T-cell (primary cell): Measurements from ENCODE around the gene GPS1. TPM values are rescaled to one million over a fixed set of nuclear protein-coding genes. Genes with fewer than 3 reads are reported as not detected.
A peak's percentile ranks its signal among the peaks of the same experiment; 100 is the strongest.

ENCODE experiments used
- ATAC-seq, 4 experiments: fragments of 200-7000 bp in 3 of 4; fragments of 150-1000 bp in 1 of 4; cut with Tn5 transposase; replicated peaks in 1 of 4; 1 replicate in 3 of 4; 2 replicates in 1 of 4; pipeline ENCODE4 v1.10.0; 2021; ENCODE audit warnings: moderate library complexity in 3 of 4, mild to moderate bottlenecking in 2 of 4, moderate number of reproducible peaks in 1 of 4
- CTCF ChIA-PET, 2 donors: fragments of 300-600 bp; sonication (Branson Sonifier 250); formaldehyde crosslinking; loops; one replicate each; lab custom pipeline; 2022; ENCODE audit warnings: antibody characterized with exemption in 2 of 2; lab: Charles Lee
- POLR2A ChIA-PET, 2 donors: fragments of 300-600 bp; sonication (Branson Sonifier 250); formaldehyde crosslinking; loops; one replicate each; lab custom pipeline; 2022; ENCODE audit warnings: antibody characterized with exemption in 2 of 2; lab: Charles Lee
- DNase-seq, 35 experiments: peaks; one replicate each; pipeline versions ENCODE4 v3.0.0 to v3.0.0-alpha.2; 2013 to 2023
- H3K27ac ChIP-seq: one replicate; pipeline ENCODE4 v1.5.1; 2013; ENCODE audit warnings: low read length
- H3K27me3 ChIP-seq, 2 experiments: replicated peaks in 1 of 2; 1 replicate in 1 of 2; 2 replicates in 1 of 2; pipeline versions ENCODE4 v1.6.1 to v1.7.0; 2013; ENCODE audit warnings: low read length in 1 of 2, mixed read lengths in 1 of 2; ENCODE audit not compliant: control insufficient read depth in 2 of 2, insufficient read depth in 2 of 2; ENCODE audit errors: extremely low read depth in 1 of 2
- H3K36me3 ChIP-seq, 2 donors: 1 replicate in 1 of 2; 2 replicates in 1 of 2; pipeline versions ENCODE4 v1.6.1 to v1.7.0; 2013; ENCODE audit warnings: low read length in 1 of 2; ENCODE audit not compliant: control insufficient read depth in 2 of 2, insufficient read depth in 1 of 2; ENCODE audit errors: extremely low read depth in 1 of 2
- H3K4me1 ChIP-seq, 2 experiments: 1 replicate in 1 of 2; 2 replicates in 1 of 2; pipeline versions ENCODE4 v1.6.1 to v1.7.0; 2013; ENCODE audit warnings: low read length in 2 of 2, mixed read lengths in 1 of 2; ENCODE audit not compliant: insufficient read depth in 2 of 2, control insufficient read depth in 1 of 2; ENCODE audit errors: extremely low read depth in 1 of 2
- H3K4me3 ChIP-seq, 2 donors: 1 replicate in 1 of 2; 2 replicates in 1 of 2; pipeline versions ENCODE4 v1.5.1 to v1.7.0; 2013; ENCODE audit warnings: mild to moderate bottlenecking in 2 of 2, low read length in 1 of 2, moderate library complexity in 1 of 2; ENCODE audit not compliant: control insufficient read depth in 1 of 2; ENCODE audit errors: extremely low read depth in 1 of 2
- H3K9me3 ChIP-seq: 2 replicates; pipeline ENCODE4 v1.7.0; 2013
- H3K27ac Mint-ChIP-seq, 2 donors: one replicate each; pipeline ENCODE4 v1.8.0; 2020 to 2021; ENCODE audit warnings: mild to moderate bottlenecking in 2 of 2, mixed read lengths in 2 of 2
- H3K27me3 Mint-ChIP-seq, 2 donors: one replicate each; pipeline ENCODE4 v1.8.0; 2021 to 2022; ENCODE audit warnings: mixed read lengths in 2 of 2
- H3K36me3 Mint-ChIP-seq: one replicate; pipeline ENCODE4 v1.8.0; 2021; ENCODE audit warnings: mixed read lengths
- H3K4me1 Mint-ChIP-seq, 3 donors: one replicate each; pipeline ENCODE4 v1.8.0; 2020 to 2022; ENCODE audit warnings: mixed read lengths in 3 of 3, mild to moderate bottlenecking in 1 of 3
- H3K4me3 Mint-ChIP-seq, 3 donors: one replicate each; pipeline ENCODE4 v1.8.0; 2020 to 2022; ENCODE audit warnings: mild to moderate bottlenecking in 3 of 3, mixed read lengths in 3 of 3, moderate library complexity in 3 of 3
- H3K9me3 Mint-ChIP-seq, 3 donors: one replicate each; pipeline ENCODE4 v1.8.0; 2020 to 2022; ENCODE audit warnings: mixed read lengths in 3 of 3
- WGBS: methylation state at CpG from one replicate; pipeline ENCODE4 v1.1.5; 2013; ENCODE audit warnings: missing lambda C conversion rate; ENCODE audit not compliant: insufficient coverage; 5-methylcytosine and 5-hydroxymethylcytosine counted together
- total RNA-seq, 35 experiments: library from RNA in 6 of 35; stranded (reverse) in 6 of 35; fragments of 120-200 nt in 1 of 35; gene quantifications; one replicate each; pipeline versions ENCODE4 v1.2.1 to v1.2.4 and lab custom pipeline; 2013 to 2026

GPS1 gene
- total RNA-seq, 5 donors from 2014 or later (not counting 1 experiment from before 2014, with no cell fraction given): 75.3 to 117 (median 98.0) TPM

DNA sequence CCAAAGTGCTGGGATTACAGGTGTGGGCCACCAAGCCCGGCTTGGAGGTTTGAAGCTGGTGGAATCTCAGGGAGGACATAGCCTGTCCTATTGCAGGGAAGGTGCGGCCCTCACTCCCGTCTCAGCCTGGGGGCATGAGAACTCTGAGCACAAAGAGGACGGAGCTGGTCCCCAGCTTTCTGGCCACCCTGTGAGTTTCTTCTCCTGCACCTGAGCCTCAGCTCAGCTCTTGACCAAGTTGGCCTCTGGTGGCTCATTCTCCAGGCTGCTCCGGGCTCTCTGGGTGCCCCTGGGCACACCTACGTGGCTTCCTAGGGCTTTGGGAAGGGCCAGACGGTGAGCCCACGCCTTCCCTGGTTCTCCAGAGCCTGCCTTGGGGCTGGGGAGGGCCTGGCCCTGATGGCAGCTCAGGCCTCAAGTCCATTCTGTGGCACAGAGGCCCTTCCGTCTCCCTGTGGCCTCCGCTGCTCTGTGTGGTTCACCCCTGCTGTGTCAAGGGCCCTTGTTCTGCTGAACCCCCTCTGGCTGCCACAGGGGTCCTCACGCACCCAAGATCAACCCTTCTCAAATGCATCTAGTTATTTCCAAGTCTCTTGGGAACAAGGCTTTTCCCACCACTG lies 53.2 kb downstream of the GPS1 start:
- H3K36me3 Mint-ChIP-seq: no peaks in the 10 kb centered on the region
- no peaks in the 10 kb centered on the region for H3K9me3 Mint-ChIP-seq
- peaks cover 16 to 37% of the 10 kb centered on the region in 2 experiments for H3K4me1 ChIP-seq
- H3K36me3 ChIP-seq: peaks cover 0 to 11% of the 10 kb centered on the region in 2 donors
- H3K27me3 ChIP-seq: no peaks in the 10 kb centered on the region
- no peaks in the 10 kb centered on the region for H3K9me3 ChIP-seq
- no peaks in the 10 kb centered on the region for H3K27me3 Mint-ChIP-seq
- CTCF ChIA-PET: interaction anchor here in 1 of 2 donors (1.0 kb wide), 1 partner anchor 21 kb away, joined by 4 read pairs; no protein-coding TSS in a partner anchor
- H3K4me3 ChIP-seq: no peak overlapping the region
- H3K4me3 Mint-ChIP-seq: peak overlapping the region; percentile 17 to 91 (median 34)
- POLR2A ChIA-PET: interaction anchor here (0.7 kb wide), 2 partner anchors 19 to 29 kb away, joined by 3 to 13 read pairs; no protein-coding TSS in a partner anchor
- peak overlapping the region; percentile 94 for H3K27ac ChIP-seq
- 94% methylated on average over 11 of the region's 11 CpGs for WGBS
- H3K27ac Mint-ChIP-seq: peak overlapping the region; percentile 98
- DNase-seq (no peak), ATAC-seq (no peak)
- H3K4me1 Mint-ChIP-seq: peaks cover 28 to 34% (median 31%) of the 10 kb centered on the region in 3 donors

- Mint-ChIP-seq H3K4me1 (peaks cover 30 to 36% (median 30%) of the 10 kb centered on the region in 3 donors), H3K27me3 (no peaks in the 10 kb centered on the region), H3K4me3 (peak overlapping the region; percentile 82 to 91 (median 84)), H3K27ac (peak overlapping the region; percentile 98), H3K36me3 (no peaks in the 10 kb centered on the region), H3K9me3 (no peaks in the 10 kb centered on the region)
- ATAC-seq: no peak
- H3K4me3 ChIP-seq: peak overlapping the region; percentile 53 to 79
- peak overlapping the region; percentile 94 for H3K27ac ChIP-seq
- no peaks in the 10 kb centered on the region for H3K9me3 ChIP-seq
- H3K36me3 ChIP-seq: peaks cover 0 to 11% of the 10 kb centered on the region in 2 donors
- no peaks in the 10 kb centered on the region for H3K27me3 ChIP-seq
- WGBS: 91% methylated on average over 6 of the region's 13 CpGs
- peaks cover 16 to 36% of the 10 kb centered on the region in 2 experiments for H3K4me1 ChIP-seq
- ChIA-PET CTCF (interaction anchor here in 1 of 2 donors (1.0 to 1.3 kb wide), 3 partner anchors 21 to 68 kb away, joined by 3 to 7 read pairs (median 3); no protein-coding TSS in a partner anchor), POLR2A (interaction anchor here (0.7 to 0.8 kb wide), 2 partner anchors 15 to 19 kb away, joined by 4 to 13 read pairs; no protein-coding TSS in a partner anchor)
- no peak for DNase-seq
Measured at GRCh38 chr17:82105417-82105881, 53.8 kb downstream of the GPS1 start.

GRCh38 chr17:82105882-82106687 lies 54.4 kb downstream of the GPS1 start:
- Histone ChIP-seq H3K9me3 (no peaks in the 10 kb centered on the region), H3K4me1 (peaks cover 16 to 36% of the 10 kb centered on the region in 2 experiments), H3K36me3 (peaks cover 0 to 6% of the 10 kb centered on the region in 2 donors), H3K27me3 (no peaks in the 10 kb centered on the region), H3K27ac (peak overlapping the region; percentile 94), H3K4me3 (peak overlapping the region; percentile 53 to 79)
- H3K4me1 Mint-ChIP-seq: peaks cover 30 to 36% (median 31%) of the 10 kb centered on the region in 3 donors
- peak overlapping the region; percentile 98 for H3K27ac Mint-ChIP-seq
- POLR2A ChIA-PET: interaction anchor here (0.7 to 0.8 kb wide), 2 partner anchors 15 to 18 kb away, joined by 4 to 13 read pairs; no protein-coding TSS in a partner anchor
- ATAC-seq (peak; percentile 74 to 91 (median 88)), DNase-seq (peak in 32 of 35 experiments; percentile 16 to 69 (median 45))
- H3K27me3 Mint-ChIP-seq: no peaks in the 10 kb centered on the region
- H3K4me3 Mint-ChIP-seq: peak overlapping the region; percentile 82 to 91 (median 84)
- no peaks in the 10 kb centered on the region for H3K36me3 Mint-ChIP-seq
- 13% methylated on average over 21 of the region's 24 CpGs for WGBS
- CTCF ChIA-PET: interaction anchor here in 1 of 2 donors (1.0 to 1.3 kb wide), 3 partner anchors 21 to 68 kb away, joined by 3 to 7 read pairs (median 3); no protein-coding TSS in a partner anchor
- no peaks in the 10 kb centered on the region for H3K9me3 Mint-ChIP-seq

GRCh38 chr17:82106688-82107305 lies 55.1 kb downstream of the GPS1 start:
- Mint-ChIP-seq H3K4me1 (peaks cover 30 to 36% (median 31%) of the 10 kb centered on the region in 3 donors), H3K4me3 (peak overlapping the region; percentile 82 to 91 (median 84)), H3K27ac (peak overlapping the region; percentile 98), H3K9me3 (no peaks in the 10 kb centered on the region), H3K27me3 (no peaks in the 10 kb centered on the region), H3K36me3 (no peaks in the 10 kb centered on the region)
- ATAC-seq (peak in 1 of 4 experiments; percentile 30), DNase-seq (peak in 1 of 35 experiments; percentile 9)
- Histone ChIP-seq H3K27ac (peak overlapping the region; percentile 94), H3K9me3 (no peaks in the 10 kb centered on the region), H3K4me1 (peaks cover 16 to 36% of the 10 kb centered on the region in 2 experiments), H3K27me3 (no peaks in the 10 kb centered on the region), H3K4me3 (peak overlapping the region; percentile 53 to 79), H3K36me3 (peaks cover 0 to 4% of the 10 kb centered on the region in 2 donors)
- CTCF ChIA-PET: interaction anchor here in 1 of 2 donors (1.0 to 1.3 kb wide), 3 partner anchors 20 to 69 kb away, joined by 3 to 7 read pairs (median 3); no protein-coding TSS in a partner anchor
- POLR2A ChIA-PET: interaction anchor here (0.6 to 0.8 kb wide), 2 partner anchors 14 to 55 kb away, joined by 4 read pairs; no protein-coding TSS in a partner anchor
- 53% methylated on average over 9 of the region's 9 CpGs for WGBS

Other genes with a start within 250 kb of the GPS1 start
- gene GCGR, start 247.7 kb upstream of the GPS1 start, total RNA-seq: under 1 TPM in 1 of 5 donors, not detected in 4; 0.13 TPM
- gene MCRIP1, start 218.6 kb upstream of the GPS1 start, total RNA-seq: 10 to 100 TPM; 46.4 to 92.4 (median 77.1) TPM
- not detected for gene PPP1R27, start 216.8 kb upstream of the GPS1 start, total RNA-seq
- gene P4HB, start 191.4 kb upstream of the GPS1 start, total RNA-seq: 100 to 1,000 TPM; 228 to 324 (median 269) TPM
- 100 to 1,000 TPM; 473 to 577 (median 504) TPM for gene ARHGDIA, start 180.6 kb upstream of the GPS1 start, total RNA-seq
- gene ALYREF, start 160.3 kb upstream of the GPS1 start, total RNA-seq: 10 to 100 TPM; 58.2 to 82.9 (median 63.4) TPM
- gene ANAPC11, start 160.2 kb upstream of the GPS1 start, total RNA-seq: 10 to 100 TPM; 37.6 to 61.3 (median 51.1) TPM
- under 1 TPM; 0.16 to 0.51 (median 0.41) TPM for gene NPB, start 149.7 kb upstream of the GPS1 start, total RNA-seq
- 10 to 100 TPM; 24.5 to 55.2 (median 48.2) TPM for gene PCYT2, start 140.5 kb upstream of the GPS1 start, total RNA-seq
- gene SIRT7, start 133.7 kb upstream of the GPS1 start, total RNA-seq: 10 to 100 TPM; 54.3 to 96.2 (median 77.4) TPM
- gene MAFG, start 124.2 kb upstream of the GPS1 start, total RNA-seq: 10 to 100 TPM; 10.6 to 24.8 (median 18.8) TPM
- 10 to 100 TPM in 2 of 5 donors, 1 to 10 TPM in 2, under 1 TPM in 1; 0.93 to 15.4 (median 8.2) TPM for gene PYCR1, start 114.6 kb upstream of the GPS1 start, total RNA-seq
- not detected for gene MYADML2, start 104.7 kb upstream of the GPS1 start, total RNA-seq
- gene NOTUM, start 90.7 kb upstream of the GPS1 start, total RNA-seq: under 1 TPM in 3 of 5 donors, not detected in 2; 0.13 to 0.33 (median 0.29) TPM
- gene ASPSCR1, start 74.3 kb upstream of the GPS1 start, total RNA-seq: 10 to 100 TPM; 34.6 to 49.7 (median 44.9) TPM
- 10 to 100 TPM; 26.7 to 47.8 (median 43.7) TPM for gene CENPX, start 29.0 kb upstream of the GPS1 start, total RNA-seq
- gene LRRC45, start 28.6 kb upstream of the GPS1 start, total RNA-seq: 10 to 100 TPM; 13.3 to 28.5 (median 22.3) TPM
- 1 to 10 TPM; 1.1 to 5.4 (median 3.6) TPM for gene RAC3, start 20.2 kb upstream of the GPS1 start, total RNA-seq
- gene DCXR, start 14.2 kb upstream of the GPS1 start, total RNA-seq: 100 to 1,000 TPM in 1 of 5 donors, 10 to 100 TPM in 4; 70.4 to 111 (median 96.1) TPM
- 10 to 100 TPM; 31.5 to 38.6 (median 35.2) TPM for gene RFNG, start 87 bp upstream of the GPS1 start, total RNA-seq
- gene DUS1L, start 13.9 kb downstream of the GPS1 start, total RNA-seq: 100 to 1,000 TPM; 137 to 186 (median 177) TPM
- gene FASN, start 46.3 kb downstream of the GPS1 start, total RNA-seq: 100 to 1,000 TPM in 2 of 5 donors, 10 to 100 TPM in 3; 48.2 to 144 (median 52.5) TPM
- gene CCDC57, start 160.9 kb downstream of the GPS1 start, total RNA-seq: 100 to 1,000 TPM in 3 of 5 donors, 10 to 100 TPM in 2; 86.4 to 127 (median 103) TPM
- gene SLC16A3, start 177.1 kb downstream of the GPS1 start, total RNA-seq: 10 to 100 TPM; 31.9 to 47.3 (median 40.9) TPM
- 100 to 1,000 TPM; 177 to 273 (median 194) TPM for gene CSNK1D, start 221.8 kb downstream of the GPS1 start, total RNA-seq